ENCODE measurements around the gene KCNJ14. TPM values are rescaled to one million over a fixed set of nuclear protein-coding genes. Genes with fewer than 3 reads are reported as not detected.

KCNJ14 gene
- total and polyA plus RNA-seq, 2 of the 8 experiments (the other 6 are each of a cell fraction or from before 2014, with no cell fraction given): 0.45 to 0.89 TPM

DNA sequence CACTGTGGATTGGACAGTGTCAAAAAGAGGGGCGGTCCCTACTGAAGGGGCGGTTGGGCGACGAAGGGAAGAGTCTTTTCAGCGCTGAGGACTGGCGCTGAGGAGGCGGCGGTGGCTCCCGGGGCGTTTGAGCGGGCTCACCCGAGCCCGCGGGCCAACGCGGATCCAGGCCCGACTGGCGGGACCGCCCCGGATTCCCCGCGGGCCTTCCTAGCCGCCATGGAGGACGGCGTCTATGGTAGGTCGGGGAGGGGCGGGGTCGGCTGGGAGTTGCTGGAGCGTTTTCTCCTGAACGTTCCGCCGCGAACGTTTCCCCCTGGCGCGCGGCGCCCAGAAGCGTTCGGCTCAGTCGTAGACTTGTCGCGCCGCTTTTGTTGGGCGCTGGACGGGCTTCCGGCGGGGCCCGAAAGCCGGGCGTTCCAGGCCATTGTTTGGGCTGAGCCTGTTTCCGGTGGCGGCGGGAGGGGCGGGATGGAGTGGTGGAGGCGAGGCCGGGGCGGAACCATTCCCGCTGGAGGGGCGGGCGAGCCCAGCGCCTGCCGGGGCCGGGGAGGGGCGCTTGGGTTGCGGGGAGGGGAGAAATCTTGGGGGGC is 14.0 kb downstream of the KCNJ14 start, which contains the start of gene CYTH2 (continued):
- no peak for TF ChIP-seq SP2 (IDR thresholded peaks at IDR 0.05; ENCODE audit: low read length)
- no peak for TF ChIP-seq SRF (IDR thresholded peaks at IDR 0.05; ENCODE audit: low read depth, low read length)
- TF ChIP-seq, protein P1, sequence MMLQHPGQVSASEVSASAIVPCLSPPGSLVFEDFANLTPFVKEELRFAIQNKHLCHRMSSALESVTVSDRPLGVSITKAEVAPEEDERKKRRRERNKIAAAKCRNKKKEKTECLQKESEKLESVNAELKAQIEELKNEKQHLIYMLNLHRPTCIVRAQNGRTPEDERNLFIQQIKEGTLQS (IDR thresholded peaks at IDR 0.05; ENCODE audit: insufficient read depth, low read depth, low read length): no peak
- TF ChIP-seq EGR1 (IDR thresholded peaks at IDR 0.05; ENCODE audit: borderline replicate concordance, low read depth, low read length): no peak
- peak in 1 of 2 experiments; percentile 80; a peak in 2 of 3 replicates for TF ChIP-seq EP300 (IDR thresholded peaks at IDR 0.05; ENCODE audit: borderline replicate concordance in 1 of 2, low read depth in 2 of 2, low read length in 2 of 2)
- TF ChIP-seq USF2 (IDR thresholded peaks at IDR 0.05; ENCODE audit: low read length): no peak
- TF ChIP-seq NANOG (IDR thresholded peaks at IDR 0.05; ENCODE audit: insufficient read depth, low read depth, low read length, poor library complexity, severe bottlenecking): no peak
- no peak for TF ChIP-seq CEBPB (IDR thresholded peaks at IDR 0.05; ENCODE audit: low read depth, low read length)
- TF ChIP-seq YY1 (IDR thresholded peaks at IDR 0.05; ENCODE audit: low read depth, low read length): peak; percentile 38; the same call in 1 of the 2 replicates
- TF ChIP-seq EZH2 (IDR thresholded peaks at IDR 0.05; ENCODE audit: low read depth, low read length, severe bottlenecking): no peak
- TF ChIP-seq HDAC2 (IDR thresholded peaks at IDR 0.05; ENCODE audit: borderline replicate concordance in 1 of 2, low read depth in 2 of 2, low read length in 2 of 2): no peak; a peak in 1 of 4 replicates
- no peak for TF ChIP-seq FOSL1 (IDR thresholded peaks at IDR 0.05; ENCODE audit: insufficient read depth, low read depth, low read length)
- no peak for TF ChIP-seq CHD1 (IDR thresholded peaks at IDR 0.05; ENCODE audit: low read depth, low read length)
- no peak for TF ChIP-seq CREB1 (IDR thresholded peaks at IDR 0.05)
- no peak for TF ChIP-seq BCL11A (IDR thresholded peaks at IDR 0.05; ENCODE audit: low read depth in 2 of 2, low read length in 2 of 2)
- TF ChIP-seq TAF1 (IDR thresholded peaks at IDR 0.05; ENCODE audit: low read depth, low read length): peak; percentile 94
- TF ChIP-seq MAFK (IDR thresholded peaks at IDR 0.05; ENCODE audit: low read depth, low read length): no peak
- peak; percentile 89 for TF ChIP-seq GABPA (IDR thresholded peaks at IDR 0.05; ENCODE audit: borderline replicate concordance, insufficient read depth, low read length)
- TF ChIP-seq RNF2 (IDR thresholded peaks at IDR 0.05; ENCODE audit: borderline replicate concordance, low read depth, low read length, missing control alignments, poor library complexity, severe bottlenecking): no peak

Measured in H1 (cell line).